IMR-90 (cell line): ENCODE results near the gene TEC. TPM values are rescaled to one million over a fixed set of nuclear protein-coding genes. Genes with fewer than 3 reads are reported as not detected.

Experiments used
- ATAC-seq: fragments of 200-7000 bp; cut with Tn5 transposase; 2 replicates; pipeline ENCODE4 v1.9.1; 2020; ENCODE audit warnings: low read depth, mild to moderate bottlenecking, moderate library complexity
- BruUV-seq: library from RNA; stranded (reverse); fragments of 400-500 nt; replicated peaks from 2 replicates; lab custom pipeline; 2021; lab: Mats Ljungman, UMichigan
- CTCF ChIA-PET: fragments of 300-600 bp; formaldehyde crosslinking; extraction: SDS; loops from one replicate; lab custom pipeline; 2021; ENCODE audit warnings: antibody characterized with exemption; lab: Yijun Ruan, JAX
- POLR2A ChIA-PET: fragments of 300-600 bp; sonication (Branson Sonifier 250); formaldehyde crosslinking; loops from one replicate; lab custom pipeline; 2022; ENCODE audit warnings: antibody characterized with exemption; ENCODE audit not compliant: unreplicated experiment; lab: Charles Lee
- DNase-seq: peaks from one replicate; pipeline ENCODE4 v3.0.0; 2013
- H2AFZ ChIP-seq: replicated peaks from 2 replicates; pipeline ENCODE3; 2013; ENCODE audit warnings: low read length, mild to moderate bottlenecking; ENCODE audit not compliant: poor library complexity
- H2AK5ac ChIP-seq: 2 replicates; pipeline ENCODE4 v1.6.1; 2013; ENCODE audit warnings: low read depth, low read length, inconsistent platforms
- H2AK9ac ChIP-seq: replicated peaks from 2 replicates; pipeline ENCODE3; 2013; ENCODE audit warnings: mild to moderate bottlenecking, low read depth, low read length, moderate library complexity; ENCODE audit not compliant: poor library complexity
- H2BK120ac ChIP-seq: 2 replicates; pipeline ENCODE4 v1.6.1; 2013; ENCODE audit warnings: low read depth, low read length, inconsistent platforms
- H2BK15ac ChIP-seq: 3 replicates; pipeline ENCODE4 v1.6.1; 2013; ENCODE audit warnings: low read depth, low read length, inconsistent platforms
- H2BK20ac ChIP-seq: 2 replicates; pipeline ENCODE4 v1.6.1; 2013; ENCODE audit warnings: low read depth, mild to moderate bottlenecking, inconsistent platforms, low read length, moderate library complexity
- H2BK5ac ChIP-seq: 2 replicates; pipeline ENCODE4 v1.6.1; 2013; ENCODE audit warnings: mild to moderate bottlenecking, low read depth, low read length, inconsistent platforms; ENCODE audit not compliant: poor library complexity, severe bottlenecking
- H3K14ac ChIP-seq: replicated peaks from 2 replicates; pipeline ENCODE4 v1.6.1; 2013; ENCODE audit warnings: low read depth, low read length, inconsistent platforms
- H3K18ac ChIP-seq: 2 replicates; pipeline ENCODE4 v1.6.1; 2013; ENCODE audit warnings: low read depth, low read length, control low read depth
- H3K23ac ChIP-seq: 2 replicates; pipeline ENCODE4 v1.6.1; 2013; ENCODE audit warnings: low read depth, low read length, inconsistent platforms
- H3K27ac ChIP-seq: 2 replicates; pipeline ENCODE4 v1.5.1; 2013; ENCODE audit warnings: mild to moderate bottlenecking, control low read depth, low read length; ENCODE audit not compliant: insufficient read depth
- H3K27me3 ChIP-seq: 2 replicates; pipeline ENCODE4 v1.6.1; 2013; ENCODE audit warnings: low read length; ENCODE audit not compliant: control insufficient read depth, insufficient read depth
- H3K36me3 ChIP-seq: 2 replicates; pipeline ENCODE4 v1.6.1; 2013; ENCODE audit warnings: low read length, mixed read lengths; ENCODE audit not compliant: control insufficient read depth, insufficient read depth
- H3K4ac ChIP-seq: 2 replicates; pipeline ENCODE4 v1.6.1; 2013; ENCODE audit warnings: low read depth, low read length, inconsistent platforms
- H3K4me1 ChIP-seq: 2 replicates; pipeline ENCODE4 v1.6.1; 2013; ENCODE audit warnings: low read length, mixed read lengths; ENCODE audit not compliant: control insufficient read depth, insufficient read depth
- H3K4me2 ChIP-seq: 2 replicates; pipeline ENCODE4 v1.6.1; 2013; ENCODE audit warnings: low read depth, mild to moderate bottlenecking, control low read depth, low read length, moderate library complexity
- H3K4me3 ChIP-seq: 2 replicates; pipeline ENCODE4 v1.5.1; 2013; ENCODE audit warnings: low read depth, mild to moderate bottlenecking, control low read depth, low read length, moderate library complexity; ENCODE audit not compliant: insufficient read depth
- H3K56ac ChIP-seq: 2 replicates; pipeline ENCODE4 v1.6.1; 2013; ENCODE audit warnings: low read length, inconsistent platforms; ENCODE audit not compliant: insufficient read depth; ENCODE audit errors: extremely low read depth
- H3K79me1 ChIP-seq, 2 experiments: 2 replicates each; pipeline ENCODE4 v1.6.1; 2013; ENCODE audit warnings: low read length in 2 of 2, inconsistent platforms in 1 of 2, low read depth in 1 of 2
- H3K9ac ChIP-seq: 2 replicates; pipeline ENCODE4 v1.6.1; 2013; ENCODE audit warnings: low read depth, low read length, control low read depth
- H3K9me1 ChIP-seq: 2 replicates; pipeline ENCODE4 v1.6.1; 2013; ENCODE audit warnings: low read length, inconsistent platforms; ENCODE audit not compliant: insufficient read depth
- H3K9me3 ChIP-seq: 2 replicates; pipeline ENCODE4 v1.6.1; 2013; ENCODE audit warnings: low read length; ENCODE audit not compliant: control insufficient read depth, insufficient read depth
- H4K20me1 ChIP-seq: 2 replicates; pipeline ENCODE4 v1.6.1; 2013; ENCODE audit warnings: low read length, inconsistent platforms; ENCODE audit not compliant: insufficient read depth
- H4K5ac ChIP-seq: 2 replicates; pipeline ENCODE4 v1.6.1; 2013; ENCODE audit warnings: mild to moderate bottlenecking, low read depth, low read length, control low read depth
- H4K8ac ChIP-seq, 2 experiments: 2 replicates each; pipeline ENCODE4 v1.6.1; 2013; ENCODE audit warnings: low read depth in 2 of 2, low read length in 2 of 2, control low read depth in 1 of 2, inconsistent platforms in 1 of 2
- H4K91ac ChIP-seq: 2 replicates; pipeline ENCODE4 v1.6.1; 2013; ENCODE audit warnings: low read depth, low read length, inconsistent platforms; ENCODE audit not compliant: insufficient read depth
- BHLHE40 ChIP-seq: fragments of 150-350 bp; IDR thresholded peaks from 2 replicates; pipeline ENCODE4 v1.6.1; 2016; ENCODE audit warnings: mild to moderate bottlenecking, low read depth, low read length
- CEBPB ChIP-seq: IDR thresholded peaks from 2 replicates; pipeline ENCODE4 v1.6.1; 2012; ENCODE audit warnings: low read depth, low read length, improper control_type of control experiment
- CHD1 ChIP-seq: IDR thresholded peaks from 2 replicates; pipeline ENCODE4 v1.6.1; 2012; ENCODE audit warnings: low read depth, low read length, improper control_type of control experiment
- MAFK ChIP-seq: IDR thresholded peaks from 2 replicates; pipeline ENCODE4 v1.6.1; 2012; ENCODE audit warnings: low read depth, low read length, improper control_type of control experiment
- MAZ ChIP-seq: IDR thresholded peaks from 2 replicates; pipeline ENCODE4 v1.6.1; 2012; ENCODE audit warnings: low read depth, mild to moderate bottlenecking, low read length, improper control_type of control experiment, moderate library complexity, borderline replicate concordance
- NFE2L2 ChIP-seq: fragments of 150-350 bp; IDR thresholded peaks from 2 replicates; pipeline ENCODE4 v1.6.1; 2016; ENCODE audit warnings: low read depth, mild to moderate bottlenecking, low read length
- POLR2A ChIP-seq: IDR thresholded peaks from 2 replicates; pipeline ENCODE4 v1.6.1; 2012; ENCODE audit warnings: mild to moderate bottlenecking, low read depth, low read length
- RCOR1 ChIP-seq: IDR thresholded peaks from 2 replicates; pipeline ENCODE4 v1.6.1; 2012; ENCODE audit warnings: mild to moderate bottlenecking, low read length, improper control_type of control experiment; ENCODE audit not compliant: insufficient replicate concordance
- RFX5 ChIP-seq: IDR thresholded peaks from 2 replicates; pipeline ENCODE4 v1.8.0; 2012; ENCODE audit warnings: low read depth, mild to moderate bottlenecking, low read length, moderate library complexity
- WGBS, 2 experiments: methylation state at CpG; one replicate each; pipeline versions ENCODE4 v1.1.5 to v1.1.7; 2013; ENCODE audit warnings: missing lambda C conversion rate in 2 of 2; ENCODE audit not compliant: insufficient read length in 1 of 2; ENCODE audit errors: extremely low coverage in 2 of 2; 5-methylcytosine and 5-hydroxymethylcytosine counted together
- dilution Hi-C: fragments of 300-500 bp; cut with HindIII; formaldehyde crosslinking; loops from one replicate; pipeline ENCODE4 v1.14.3; 2018; ENCODE audit warnings: low sequenced_read_pairs; ENCODE audit not compliant: unreplicated experiment
- in situ Hi-C: fragments of 300-500 bp; cut with MboI; formaldehyde crosslinking; loops from 3 replicates; pipeline ENCODE4 v1.14.3; 2019; ENCODE audit warnings: low sequenced_read_pairs, inconsistent platforms, mixed read lengths
- intact Hi-C: fragments of 100-400 bp; cut with micrococcal nuclease; formaldehyde crosslinking; loops from 2 replicates; pipeline ENCODE4 v1.10.0; 2022
- polyA plus RNA-seq, 3 experiments: library from polyadenylated mRNA; depleted of rRNA; stranded (reverse); fragments of >200 nt; gene quantifications; 2 replicates each; pipeline ENCODE4 v1.2.3, GENCODE V29; 2012; ENCODE audit warnings: low replicate concordance in 1 of 3
- total RNA-seq: library from RNA; depleted of rRNA; stranded (reverse); fragments of >200 nt; gene quantifications from 2 replicates; pipeline ENCODE4 v1.2.3, GENCODE V29; 2012
- TF ChIP-seq, protein P1 (sequence below): fragments of 150-350 bp; IDR thresholded peaks from 2 replicates; pipeline ENCODE4 v1.6.1; 2017; ENCODE audit warnings: mild to moderate bottlenecking, antibody characterized with exemption, low read length, low read depth

TEC gene
- total and polyA plus RNA-seq, 2 of the 4 experiments (the other 2 are of a cell fraction): 0.39 to 0.54 TPM

DNA sequence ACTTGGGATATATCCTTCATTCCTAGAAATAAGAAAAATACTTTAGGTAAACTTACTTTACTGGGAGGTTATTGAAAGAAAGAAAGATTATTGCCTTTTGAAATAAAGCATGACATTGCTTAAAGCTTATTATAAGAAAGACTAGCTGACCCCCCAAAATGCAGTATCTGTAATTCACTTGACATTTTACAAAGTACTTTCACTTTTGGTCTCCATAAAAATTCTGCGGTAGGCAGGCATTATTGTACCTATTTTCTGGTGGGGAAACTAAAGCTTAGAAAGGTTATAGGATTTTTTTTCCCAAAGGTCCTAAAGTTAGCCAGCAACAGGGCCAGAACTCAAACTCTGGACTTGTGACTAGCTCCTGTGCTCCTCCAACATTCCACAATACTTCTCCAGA, 105.9 kb downstream of the TEC start:
- Histone ChIP-seq H2AK9ac (no peak overlapping the region), H3K4me1 (peaks cover 3% of the 10 kb centered on the region; the same call in 1 of the 2 replicates), H3K27me3 (no peaks in the 10 kb centered on the region), H3K23ac (no peak overlapping the region), H3K9me3 (no peaks in the 10 kb centered on the region), H3K27ac (no peak overlapping the region), H4K5ac (no peak overlapping the region), H2AFZ (no peak overlapping the region), H3K56ac (no peak overlapping the region), H3K18ac (no peak overlapping the region), H3K4ac (no peak overlapping the region), H3K4me2 (no peak overlapping the region), H4K91ac (no peak overlapping the region), H3K9ac (no peak overlapping the region), H2BK120ac (no peak overlapping the region), H4K20me1 (no peaks in the 10 kb centered on the region), H2BK20ac (no peak overlapping the region), H2AK5ac (no peak overlapping the region), H2BK15ac (no peak overlapping the region), H3K79me1 (no peaks in the 10 kb centered on the region), H4K8ac (no peak overlapping the region), H3K36me3 (no peaks in the 10 kb centered on the region), H3K9me1 (no peaks in the 10 kb centered on the region), H3K4me3 (no peak overlapping the region), H3K14ac (no peak overlapping the region), H2BK5ac (no peak overlapping the region)
- ChIA-PET POLR2A (no interaction called here), CTCF (interaction anchor here (0.6 kb wide), 1 partner anchor 10 kb away, joined by 3 read pairs; no protein-coding TSS in a partner anchor)
- no peak for DNase-seq
- WGBS, 2 experiments: no CpG with 5 or more reads among the region's 1 CpG
- BruUV-seq: no TSS peak
- ATAC-seq: no peak
- in situ Hi-C loops: no loop called here
- intact Hi-C loops: no loop called here
- TF ChIP-seq NFE2L2: no peak
- no peak for TF ChIP-seq POLR2A
- no peak for TF ChIP-seq MAZ
- no peak for TF ChIP-seq RFX5
- TF ChIP-seq MAFK: no peak
- no peak for TF ChIP-seq BHLHE40
- no peak for TF ChIP-seq RCOR1
- no peak for TF ChIP-seq CEBPB
- TF ChIP-seq, protein P1, sequence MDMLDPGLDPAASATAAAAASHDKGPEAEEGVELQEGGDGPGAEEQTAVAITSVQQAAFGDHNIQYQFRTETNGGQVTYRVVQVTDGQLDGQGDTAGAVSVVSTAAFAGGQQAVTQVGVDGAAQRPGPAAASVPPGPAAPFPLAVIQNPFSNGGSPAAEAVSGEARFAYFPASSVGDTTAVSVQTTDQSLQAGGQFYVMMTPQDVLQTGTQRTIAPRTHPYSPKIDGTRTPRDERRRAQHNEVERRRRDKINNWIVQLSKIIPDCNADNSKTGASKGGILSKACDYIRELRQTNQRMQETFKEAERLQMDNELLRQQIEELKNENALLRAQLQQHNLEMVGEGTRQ: no peak
- no peak for TF ChIP-seq CHD1
- dilution Hi-C loops: no loop called here
